ENCODE data around the gene TSHZ2. TPM values are rescaled to one million over a fixed set of nuclear protein-coding genes. Genes with fewer than 3 reads are reported as not detected.

TSHZ2 gene
- total RNA-seq, 1 experiment from 2014 or later, result 0.07 TPM

- H2AK5ac ChIP-seq (ENCODE audit: insufficient read length, low read length), result no peak overlapping the region
- no peak overlapping the region for H3K23ac ChIP-seq (ENCODE audit: insufficient read length, low read depth, low read length)
- no peak overlapping the region for H3K14ac ChIP-seq (ENCODE audit: insufficient read depth, low read length)
- H3K4ac ChIP-seq (ENCODE audit: low read depth, low read length), result no peak overlapping the region
- no peaks in the 10 kb centered on the region for H3K9me3 ChIP-seq (ENCODE audit: control insufficient read depth, low read depth, low read length)
- H3K9ac ChIP-seq (ENCODE audit: extremely low read depth, insufficient read length, low read length), result no peak overlapping the region
- no peak overlapping the region for H3K4me2 ChIP-seq (ENCODE audit: insufficient read depth, insufficient read length, low read length)
- no peak overlapping the region for H2BK5ac ChIP-seq (ENCODE audit: insufficient read length, low read length)
- H2BK120ac ChIP-seq (ENCODE audit: low read depth, low read length, poor library complexity, severe bottlenecking), result no peak overlapping the region
- Mint-ChIP-seq H3K4me1 (peaks cover 13 to 17% of the 10 kb centered on the region in 2 experiments), H3K9me3 (no peaks in the 10 kb centered on the region), H3K27ac (peak overlapping the region in 1 of 3 experiments; percentile 39; a peak in 1 of 7 replicates), H3K27me3 (ENCODE audit: low read depth) (no peaks in the 10 kb centered on the region), H3K36me3 (ENCODE audit: insufficient read depth in 1 of 3, low read depth in 3 of 3) (no peaks in the 10 kb centered on the region), H3K4me3 (no peak overlapping the region; a peak in 1 of 5 replicates)
- no peak overlapping the region for H3T11ph ChIP-seq (ENCODE audit: low read length)
- H2BK12ac ChIP-seq (ENCODE audit: insufficient read length, low read depth, low read length), result no peak overlapping the region
- H3K27me3 ChIP-seq (ENCODE audit: insufficient read depth, low read length), result no peaks in the 10 kb centered on the region
- H3K79me2 ChIP-seq (ENCODE audit: insufficient read depth, low read length), result no peaks in the 10 kb centered on the region
- H4K5ac ChIP-seq (ENCODE audit: insufficient read length, low read depth, low read length), result no peak overlapping the region
- no peak overlapping the region for H3K18ac ChIP-seq (ENCODE audit: insufficient read length, low read depth, low read length)
- H4K20me1 ChIP-seq (ENCODE audit: control insufficient read depth, insufficient read depth, insufficient read length), result no peaks in the 10 kb centered on the region
- WGBS (ENCODE audit: extremely low coverage, insufficient read length, low lambda C conversion rate), result no CpG with 5 or more reads among the region's 10 CpGs
- no peak overlapping the region for H2BK15ac ChIP-seq (ENCODE audit: low read depth, low read length)
- DNase-seq, result no peak
- H4K91ac ChIP-seq (ENCODE audit: insufficient read length, low read depth, low read length), result no peak overlapping the region
- H2AFZ ChIP-seq (ENCODE audit: low read length), result no peak overlapping the region
- no peak for TF ChIP-seq CTCF (conservative IDR thresholded peaks at IDR 0.05)
- H3K56ac ChIP-seq (ENCODE audit: insufficient read length, low read depth, low read length), result no peak overlapping the region
- no peak overlapping the region for H3K27ac ChIP-seq (ENCODE audit: insufficient read length, low read depth, low read length)
- no peaks in the 10 kb centered on the region for H3K23me2 ChIP-seq (ENCODE audit: insufficient read length, low read depth, low read length, poor library complexity, severe bottlenecking)
- no peak overlapping the region for H2BK20ac ChIP-seq (ENCODE audit: low read depth, low read length, poor library complexity, severe bottlenecking)
- no peaks in the 10 kb centered on the region for H3K79me1 ChIP-seq (ENCODE audit: insufficient read depth, low read depth, low read length, poor library complexity, severe bottlenecking)
- no peak overlapping the region for H4K8ac ChIP-seq (replicated peaks; ENCODE audit: insufficient read length, low read depth, low read length)
- peaks cover 4% of the 10 kb centered on the region; the same call in 1 of the 2 replicates for H3K4me1 ChIP-seq (ENCODE audit: insufficient read depth, low read length)
These were observed 109.1 kb downstream of the TSHZ2 start for GRCh38 chr20:53080969-53081871.

Data from H9 (cell line).